Effector memory CD8-positive, alpha-beta T cell (primary cell): ENCODE results near the gene ZNF276.

Experiments
- ATAC-seq: fragments of 150-1000 bp; cut with Tn5 transposase; replicated peaks from 2 replicates; pipeline ENCODE4 v1.10.0; 2021; ENCODE audit warnings: mild to moderate bottlenecking, moderate library complexity
- DNase-seq, 3 experiments: peaks; one replicate each; pipeline ENCODE4 v3.0.0; 2021
- H3K27ac Mint-ChIP-seq, 2 donors: one replicate each; pipeline ENCODE4 v1.8.0; 2022; ENCODE audit warnings: mild to moderate bottlenecking in 2 of 2, mixed read lengths in 2 of 2, moderate library complexity in 2 of 2
- H3K27me3 Mint-ChIP-seq, 2 donors: one replicate each; pipeline ENCODE4 v1.8.0; 2022; ENCODE audit warnings: mixed read lengths in 2 of 2
- H3K36me3 Mint-ChIP-seq: one replicate; pipeline ENCODE4 v1.8.0; 2022; ENCODE audit warnings: mild to moderate bottlenecking, moderate library complexity, mixed read lengths; ENCODE audit not compliant: insufficient read depth
- H3K4me1 Mint-ChIP-seq, 2 donors: one replicate each; pipeline ENCODE4 v1.8.0; 2022; ENCODE audit warnings: low read depth in 2 of 2, mixed read lengths in 2 of 2
- H3K4me3 Mint-ChIP-seq, 2 donors: one replicate each; pipeline ENCODE4 v1.8.0; 2022; ENCODE audit warnings: mild to moderate bottlenecking in 2 of 2, mixed read lengths in 2 of 2, moderate library complexity in 2 of 2
- H3K9me3 Mint-ChIP-seq, 2 donors: one replicate each; pipeline ENCODE4 v1.8.0; 2022; ENCODE audit warnings: mixed read lengths in 2 of 2

Gene ZNF276

GRCh38 chr16:89711601-89712273 lies 9.6 kb upstream of the ZNF276 start:
- ATAC-seq (peak; percentile 89), DNase-seq (peak; percentile 57 to 78 (median 63))
- Mint-ChIP-seq H3K9me3 (no peaks in the 10 kb centered on the region), H3K27me3 (no peaks in the 10 kb centered on the region), H3K4me1 (no peaks in the 10 kb centered on the region), H3K36me3 (no peaks in the 10 kb centered on the region), H3K27ac (no peak overlapping the region), H3K4me3 (peak overlapping the region; percentile 54 to 60)

- ATAC-seq (no peak), DNase-seq (no peak)
- Mint-ChIP-seq H3K9me3 (no peaks in the 10 kb centered on the region), H3K36me3 (peaks cover 2% of the 10 kb centered on the region), H3K27ac (no peak overlapping the region), H3K4me1 (peaks cover 0 to 2% of the 10 kb centered on the region in 2 donors), H3K4me3 (peak overlapping the region; percentile 54 to 60), H3K27me3 (no peaks in the 10 kb centered on the region)
These were observed 9.0 kb upstream of the ZNF276 start for GRCh38 chr16:89712274-89712781.

GRCh38 chr16:89716493-89716892 lies 4.8 kb upstream of the ZNF276 start:
- Mint-ChIP-seq H3K27me3 (no peaks in the 10 kb centered on the region), H3K4me1 (peaks cover 0 to 10% of the 10 kb centered on the region in 2 donors), H3K9me3 (no peaks in the 10 kb centered on the region), H3K27ac (no peak overlapping the region), H3K4me3 (no peak overlapping the region), H3K36me3 (peaks cover 26% of the 10 kb centered on the region)
- ATAC-seq (no peak), DNase-seq (no peak)

GRCh38 chr16:89716916-89717687 lies 4.2 kb upstream of the ZNF276 start:
- Mint-ChIP-seq H3K27me3 (no peaks in the 10 kb centered on the region), H3K4me3 (no peak overlapping the region), H3K36me3 (peaks cover 30% of the 10 kb centered on the region), H3K4me1 (peaks cover 0 to 10% of the 10 kb centered on the region in 2 donors), H3K27ac (no peak overlapping the region), H3K9me3 (no peaks in the 10 kb centered on the region)
- ATAC-seq: no peak
- no peak for DNase-seq

- no peak overlapping the region for H3K4me3 Mint-ChIP-seq
- H3K9me3 Mint-ChIP-seq: no peaks in the 10 kb centered on the region
- ATAC-seq: no peak
- no peaks in the 10 kb centered on the region for H3K27me3 Mint-ChIP-seq
- H3K27ac Mint-ChIP-seq: peak overlapping the region in 1 of 2 donors; percentile 87
- peaks cover 38% of the 10 kb centered on the region for H3K36me3 Mint-ChIP-seq
- peaks cover 4 to 16% of the 10 kb centered on the region in 2 donors for H3K4me1 Mint-ChIP-seq
- no peak for DNase-seq
These were observed 3.4 kb upstream of the ZNF276 start for GRCh38 chr16:89717688-89718505.

GRCh38 chr16:89720551-89720812 lies 855 bp upstream of the ZNF276 start:
- H3K4me3 Mint-ChIP-seq: peak overlapping the region; percentile 66 to 71
- peak overlapping the region; percentile 70 to 96 for H3K27ac Mint-ChIP-seq
- peaks cover 63% of the 10 kb centered on the region for H3K36me3 Mint-ChIP-seq
- H3K4me1 Mint-ChIP-seq: peaks cover 14 to 31% of the 10 kb centered on the region in 2 donors
- no peaks in the 10 kb centered on the region for H3K9me3 Mint-ChIP-seq
- DNase-seq (no peak), ATAC-seq (no peak)
- H3K27me3 Mint-ChIP-seq: no peaks in the 10 kb centered on the region

- H3K4me3 Mint-ChIP-seq: peak overlapping the region; percentile 87 to 93
- peaks cover 15 to 31% of the 10 kb centered on the region in 2 donors for H3K4me1 Mint-ChIP-seq
- no peaks in the 10 kb centered on the region for H3K27me3 Mint-ChIP-seq
- peaks cover 76% of the 10 kb centered on the region for H3K36me3 Mint-ChIP-seq
- ATAC-seq: peak; percentile 55
- H3K9me3 Mint-ChIP-seq: no peaks in the 10 kb centered on the region
- DNase-seq: peak; percentile 89 to 92 (median 91)
- peak overlapping the region; percentile 96 to 98 for H3K27ac Mint-ChIP-seq
These were observed 432 bp downstream of the ZNF276 start for GRCh38 chr16:89721546-89722391.

GRCh38 chr16:89722392-89723278 lies 1.3 kb downstream of the ZNF276 start:
- Mint-ChIP-seq H3K27ac (peak overlapping the region; percentile 96 to 98), H3K4me1 (peaks cover 24 to 36% of the 10 kb centered on the region in 2 donors), H3K4me3 (peak overlapping the region; percentile 87 to 93), H3K27me3 (no peaks in the 10 kb centered on the region), H3K9me3 (no peaks in the 10 kb centered on the region), H3K36me3 (peaks cover 80% of the 10 kb centered on the region)
- ATAC-seq: peak; percentile 44
- peak; percentile 75 for DNase-seq

- Mint-ChIP-seq H3K4me1 (peaks cover 28 to 35% of the 10 kb centered on the region in 2 donors), H3K27me3 (no peaks in the 10 kb centered on the region), H3K9me3 (no peaks in the 10 kb centered on the region), H3K27ac (peak overlapping the region; percentile 96 to 98), H3K36me3 (peaks cover 83% of the 10 kb centered on the region), H3K4me3 (peak overlapping the region; percentile 87 to 93)
- DNase-seq (peak; percentile 88 to 89 (median 89)), ATAC-seq (peak; percentile 61)
These were observed 2.2 kb downstream of the ZNF276 start for GRCh38 chr16:89723279-89724250.

- Mint-ChIP-seq H3K4me3 (peak overlapping the region; percentile 62 to 69), H3K9me3 (no peaks in the 10 kb centered on the region), H3K36me3 (peaks cover 99% of the 10 kb centered on the region), H3K27ac (peak overlapping the region; percentile 77 to 85), H3K27me3 (no peaks in the 10 kb centered on the region), H3K4me1 (peaks cover 35 to 41% of the 10 kb centered on the region in 2 donors)
- ATAC-seq (peak; percentile 7), DNase-seq (peak in 1 of 3 experiments; percentile 21)
These were observed 6.2 kb downstream of the ZNF276 start for GRCh38 chr16:89727406-89728120.

- Mint-ChIP-seq H3K27ac (peak overlapping the region in 1 of 2 donors; percentile 77), H3K9me3 (no peaks in the 10 kb centered on the region), H3K4me3 (no peak overlapping the region), H3K4me1 (peaks cover 24 to 36% of the 10 kb centered on the region in 2 donors), H3K36me3 (peaks cover 99% of the 10 kb centered on the region), H3K27me3 (no peaks in the 10 kb centered on the region)
- no peak for ATAC-seq
- DNase-seq: no peak
These were observed 8.0 kb downstream of the ZNF276 start for GRCh38 chr16:89729293-89729692.
